Keratinocyte (primary cell): Measurements from ENCODE around the gene ADAMTS2. TPM values are rescaled to one million over a fixed set of nuclear protein-coding genes. Genes with fewer than 3 reads are reported as not detected.

Experiments used
- DNase-seq: peaks from one replicate; pipeline ENCODE4 v3.0.0-alpha.2; 2011; ENCODE audit warnings: low read depth, missing footprints, low spot score
- FAIRE-seq: peaks from 2 replicates; lab custom pipeline; 2011; peaks lifted over from hg19 to GRCh38; lab: Jason Lieb, UNC
- H2AFZ ChIP-seq: 2 replicates; pipeline ENCODE4 v1.6.0; 2012; ENCODE audit warnings: low read length, control low read depth, inconsistent platforms; ENCODE audit not compliant: control insufficient read depth
- H3K27ac ChIP-seq: 2 replicates; pipeline ENCODE4 v1.5.1; 2011; ENCODE audit warnings: low read length; ENCODE audit not compliant: control insufficient read depth, insufficient read depth
- H3K27me3 ChIP-seq: 3 replicates; pipeline ENCODE4 v1.6.0; 2011; ENCODE audit warnings: low read length; ENCODE audit not compliant: control insufficient read depth, insufficient read depth; ENCODE audit errors: extremely low read depth
- H3K36me3 ChIP-seq, 2 experiments: 2 replicates in 1 of 2; 3 replicates in 1 of 2; pipeline ENCODE4 v1.5.1; 2011; ENCODE audit warnings: low read length in 2 of 2, mild to moderate bottlenecking in 1 of 2; ENCODE audit not compliant: control insufficient read depth in 2 of 2, insufficient read depth in 2 of 2; ENCODE audit errors: extremely low read depth in 1 of 2
- H3K4me1 ChIP-seq: 3 replicates; pipeline ENCODE4 v1.5.1; 2011; ENCODE audit warnings: low read length; ENCODE audit not compliant: control insufficient read depth, insufficient read depth; ENCODE audit errors: extremely low read depth
- H3K4me2 ChIP-seq: 3 replicates; pipeline ENCODE4 v1.6.0; 2011; ENCODE audit warnings: low read depth, low read length; ENCODE audit not compliant: control insufficient read depth, insufficient read depth; ENCODE audit errors: extremely low read depth
- H3K4me3 ChIP-seq, 3 experiments: fragments of 200-600 bp in 1 of 3; sonication (generic) in 1 of 3; 2 replicates in 2 of 3; 3 replicates in 1 of 3; pipeline ENCODE4 v1.5.1; 2011 to 2016; ENCODE audit warnings: low read length in 3 of 3, mild to moderate bottlenecking in 3 of 3, control low read depth in 2 of 3, inconsistent platforms in 1 of 3, low read depth in 1 of 3, mixed read lengths in 1 of 3, mixed run types in 1 of 3, moderate library complexity in 1 of 3; ENCODE audit not compliant: control insufficient read depth in 2 of 3, insufficient read depth in 2 of 3; ENCODE audit errors: extremely low read depth in 1 of 3
- H3K79me2 ChIP-seq: 2 replicates; pipeline ENCODE4 v1.6.0; 2012; ENCODE audit warnings: low read length; ENCODE audit not compliant: control insufficient read depth, insufficient read depth
- H3K9ac ChIP-seq: 3 replicates; pipeline ENCODE4 v1.6.0; 2011; ENCODE audit warnings: low read length; ENCODE audit not compliant: control insufficient read depth, insufficient read depth; ENCODE audit errors: extremely low read depth
- H3K9me1 ChIP-seq: 3 replicates; pipeline ENCODE4 v1.6.0; 2011; ENCODE audit warnings: low read length; ENCODE audit not compliant: control insufficient read depth, insufficient read depth; ENCODE audit errors: extremely low read depth
- H3K9me3 ChIP-seq: 2 replicates; pipeline ENCODE4 v1.5.1; 2012; ENCODE audit warnings: low read depth, low read length; ENCODE audit not compliant: control insufficient read depth
- H4K20me1 ChIP-seq: 3 replicates; pipeline ENCODE4 v1.6.0; 2011; ENCODE audit warnings: low read length; ENCODE audit not compliant: control insufficient read depth, insufficient read depth; ENCODE audit errors: extremely low read depth
- CTCF ChIP-seq, 3 experiments: IDR thresholded peaks in 1 of 3; conservative IDR thresholded peaks in 1 of 3; optimal IDR thresholded peaks in 1 of 3; 2 replicates in 2 of 3; 3 replicates in 1 of 3; pipeline versions ENCODE3 to v1.5.1; 2011; ENCODE audit warnings: low read length in 3 of 3, mild to moderate bottlenecking in 3 of 3, moderate library complexity in 2 of 3, control low read depth in 1 of 3, inconsistent platforms in 1 of 3; ENCODE audit not compliant: insufficient read depth in 2 of 3; ENCODE audit errors: extremely low read depth in 1 of 3
- EZH2 ChIP-seq: IDR thresholded peaks from one replicate; pipeline ENCODE4 v1.6.1; 2012; ENCODE audit warnings: inconsistent platforms, mild to moderate bottlenecking, low read length, moderate library complexity
- dilution Hi-C: fragments of 300-500 bp; cut with MboI; formaldehyde crosslinking; loops from one replicate; pipeline ENCODE4 v1.7.0; 2020; ENCODE audit warnings: low sequenced_read_pairs; ENCODE audit not compliant: extremely low pct_ligation_motif_present
- polyA plus RNA-seq, 5 experiments: library from polyadenylated mRNA; depleted of rRNA in 3 of 5; stranded (reverse) in 3 of 5; stranded (forward) in 1 of 5; unstranded in 1 of 5; fragments of >200 nt; gene quantifications; 1 replicate in 1 of 5; 2 replicates in 3 of 5; 3 replicates in 1 of 5; pipeline versions ENCODE4 v1.2.1 to v1.2.3, GENCODE V29; 2011 to 2012; ENCODE audit warnings: missing spikeins in 2 of 5, low read depth in 1 of 5, low replicate concordance in 1 of 5

The ADAMTS2 gene
- polyA plus RNA-seq, 1 donor (not counting 4 experiments of a cell fraction or from before 2014, with no cell fraction given): not detected

GRCh38 chr5:179290681-179291540 lies 54.4 kb downstream of the ADAMTS2 start:
- TF ChIP-seq EZH2: no peak
- TF ChIP-seq CTCF (optimal IDR thresholded peaks at IDR 0.05 in 1 of 3, IDR thresholded peaks at IDR 0.05 in 1 of 3, conservative IDR thresholded peaks at IDR 0.05 in 1 of 3; ENCODE audit: extremely low read depth in 1 of 3, insufficient read depth in 2 of 3, low read length in 3 of 3): no peak
- Histone ChIP-seq H3K9me3 (peaks cover 15% of the 10 kb centered on the region), H3K27ac (no peak overlapping the region), H3K79me2 (no peaks in the 10 kb centered on the region), H3K9me1 (no peaks in the 10 kb centered on the region), H3K36me3 (no peaks in the 10 kb centered on the region), H3K27me3 (no peaks in the 10 kb centered on the region), H3K4me1 (no peaks in the 10 kb centered on the region), H3K4me2 (no peak overlapping the region), H2AFZ (no peak overlapping the region), H3K9ac (no peak overlapping the region), H3K4me3 (no peak overlapping the region), H4K20me1 (no peaks in the 10 kb centered on the region)
- DNase-seq: no peak
- dilution Hi-C loops: no loop called here
- no peak for FAIRE-seq

GRCh38 chr5:179289756-179290385 lies 55.4 kb downstream of the ADAMTS2 start:
- Histone ChIP-seq H3K36me3 (no peaks in the 10 kb centered on the region), H3K9ac (no peak overlapping the region), H4K20me1 (no peaks in the 10 kb centered on the region), H3K4me3 (no peak overlapping the region), H3K9me3 (peaks cover 12% of the 10 kb centered on the region), H3K27ac (no peak overlapping the region), H3K4me1 (no peaks in the 10 kb centered on the region), H3K9me1 (no peaks in the 10 kb centered on the region), H2AFZ (no peak overlapping the region), H3K27me3 (no peaks in the 10 kb centered on the region), H3K79me2 (no peaks in the 10 kb centered on the region), H3K4me2 (no peak overlapping the region)
- dilution Hi-C loops: no loop called here
- DNase-seq (no peak), FAIRE-seq (no peak)
- TF ChIP-seq EZH2: no peak
- TF ChIP-seq CTCF (optimal IDR thresholded peaks at IDR 0.05 in 1 of 3, IDR thresholded peaks at IDR 0.05 in 1 of 3, conservative IDR thresholded peaks at IDR 0.05 in 1 of 3; ENCODE audit: extremely low read depth in 1 of 3, insufficient read depth in 2 of 3, low read length in 3 of 3): no peak
